ENCODE measurements around the gene FBXO7.

FBXO7 gene

GRCh38 chr22:32493551-32493950, 18.9 kb downstream of the FBXO7 start:
- no peak for TF ChIP-seq TAF1 (IDR thresholded peaks at IDR 0.05; ENCODE audit: borderline replicate concordance, low read depth, low read length)
- TF ChIP-seq POLR2A (IDR thresholded peaks at IDR 0.05; ENCODE audit: low read depth, low read length) = no peak
- TF ChIP-seq POLR2AphosphoS5 (IDR thresholded peaks at IDR 0.05; ENCODE audit: low read depth, low read length) = no peak
- DNase-seq (ENCODE audit: insufficient read length) (no peak), FAIRE-seq (no peak)

GRCh38 chr22:32494971-32495370, 20.4 kb downstream of the FBXO7 start:
- no peak for DNase-seq (ENCODE audit: insufficient read length)
- peak; percentile 24 for FAIRE-seq
- TF ChIP-seq POLR2AphosphoS5 (IDR thresholded peaks at IDR 0.05; ENCODE audit: low read depth, low read length) (no peak), POLR2A (IDR thresholded peaks at IDR 0.05; ENCODE audit: low read depth, low read length) (no peak), TAF1 (IDR thresholded peaks at IDR 0.05; ENCODE audit: borderline replicate concordance, low read depth, low read length) (no peak)

- TF ChIP-seq POLR2AphosphoS5 (IDR thresholded peaks at IDR 0.05; ENCODE audit: low read depth, low read length) (no peak), POLR2A (IDR thresholded peaks at IDR 0.05; ENCODE audit: low read depth, low read length) (no peak), TAF1 (IDR thresholded peaks at IDR 0.05; ENCODE audit: borderline replicate concordance, low read depth, low read length) (no peak)
- no peak for DNase-seq (ENCODE audit: insufficient read length)
- no peak for FAIRE-seq
Observed at GRCh38 chr22:32499666-32500065, 25.1 kb downstream of the FBXO7 start.

- TF ChIP-seq POLR2AphosphoS5 (IDR thresholded peaks at IDR 0.05; ENCODE audit: low read depth, low read length) (no peak), TAF1 (IDR thresholded peaks at IDR 0.05; ENCODE audit: borderline replicate concordance, low read depth, low read length) (no peak), POLR2A (IDR thresholded peaks at IDR 0.05; ENCODE audit: low read depth, low read length) (no peak)
- no peak for DNase-seq (ENCODE audit: insufficient read length)
- FAIRE-seq = no peak
Observed at GRCh38 chr22:32501836-32502752, 27.5 kb downstream of the FBXO7 start.

- no peak for TF ChIP-seq POLR2AphosphoS5 (IDR thresholded peaks at IDR 0.05; ENCODE audit: low read depth, low read length)
- no peak for TF ChIP-seq TAF1 (IDR thresholded peaks at IDR 0.05; ENCODE audit: borderline replicate concordance, low read depth, low read length)
- no peak for TF ChIP-seq POLR2A (IDR thresholded peaks at IDR 0.05; ENCODE audit: low read depth, low read length)
- DNase-seq (ENCODE audit: insufficient read length) (no peak), FAIRE-seq (no peak)
Observed at GRCh38 chr22:32509045-32509444, 34.4 kb downstream of the FBXO7 start.

GRCh38 chr22:32511274-32511673, 36.7 kb downstream of the FBXO7 start:
- DNase-seq (ENCODE audit: insufficient read length) = no peak
- no peak for TF ChIP-seq POLR2A (IDR thresholded peaks at IDR 0.05; ENCODE audit: low read depth, low read length)
- no peak for FAIRE-seq

- no peak for FAIRE-seq
- DNase-seq (ENCODE audit: insufficient read length) = no peak
Observed at GRCh38 chr22:32511776-32512175, 37.2 kb downstream of the FBXO7 start.

GRCh38 chr22:32512267-32512982, 37.8 kb downstream of the FBXO7 start:
- no peak for FAIRE-seq
- no peak for TF ChIP-seq TAF1 (IDR thresholded peaks at IDR 0.05; ENCODE audit: borderline replicate concordance, low read depth, low read length)
- TF ChIP-seq POLR2AphosphoS5 (IDR thresholded peaks at IDR 0.05; ENCODE audit: low read depth, low read length) = no peak
- DNase-seq (ENCODE audit: insufficient read length) = no peak

More at GRCh38 chr22:32511776-32512175, 37.2 kb downstream of the FBXO7 start:
- TF ChIP-seq TAF1 (IDR thresholded peaks at IDR 0.05; ENCODE audit: borderline replicate concordance, low read depth, low read length) = no peak
- no peak for TF ChIP-seq POLR2A (IDR thresholded peaks at IDR 0.05; ENCODE audit: low read depth, low read length)
- TF ChIP-seq POLR2AphosphoS5 (IDR thresholded peaks at IDR 0.05; ENCODE audit: low read depth, low read length) = no peak

GRCh38 chr22:32515084-32515483, 40.5 kb downstream of the FBXO7 start:
- TF ChIP-seq POLR2A (IDR thresholded peaks at IDR 0.05; ENCODE audit: low read depth, low read length) (no peak), TAF1 (IDR thresholded peaks at IDR 0.05; ENCODE audit: borderline replicate concordance, low read depth, low read length) (no peak), POLR2AphosphoS5 (IDR thresholded peaks at IDR 0.05; ENCODE audit: low read depth, low read length) (no peak)
- DNase-seq (ENCODE audit: insufficient read length) (no peak), FAIRE-seq (no peak)

- DNase-seq (ENCODE audit: insufficient read length) = no peak
- FAIRE-seq = no peak
- TF ChIP-seq TAF1 (IDR thresholded peaks at IDR 0.05; ENCODE audit: borderline replicate concordance, low read depth, low read length) = no peak
- TF ChIP-seq POLR2AphosphoS5 (IDR thresholded peaks at IDR 0.05; ENCODE audit: low read depth, low read length) = no peak
- TF ChIP-seq POLR2A (IDR thresholded peaks at IDR 0.05; ENCODE audit: low read depth, low read length) = no peak
Observed at GRCh38 chr22:32517488-32517887, 42.9 kb downstream of the FBXO7 start.

- FAIRE-seq (no peak), DNase-seq (ENCODE audit: insufficient read length) (no peak)
- TF ChIP-seq POLR2AphosphoS5 (IDR thresholded peaks at IDR 0.05; ENCODE audit: low read depth, low read length) = no peak
- no peak for TF ChIP-seq POLR2A (IDR thresholded peaks at IDR 0.05; ENCODE audit: low read depth, low read length)
- no peak for TF ChIP-seq TAF1 (IDR thresholded peaks at IDR 0.05; ENCODE audit: borderline replicate concordance, low read depth, low read length)
Observed at GRCh38 chr22:32517921-32518320, 43.3 kb downstream of the FBXO7 start.

GRCh38 chr22:32518381-32518780, 43.8 kb downstream of the FBXO7 start:
- no peak for FAIRE-seq
- no peak for DNase-seq (ENCODE audit: insufficient read length)
- TF ChIP-seq TAF1 (IDR thresholded peaks at IDR 0.05; ENCODE audit: borderline replicate concordance, low read depth, low read length) = no peak
- TF ChIP-seq POLR2A (IDR thresholded peaks at IDR 0.05; ENCODE audit: low read depth, low read length) = no peak
- no peak for TF ChIP-seq POLR2AphosphoS5 (IDR thresholded peaks at IDR 0.05; ENCODE audit: low read depth, low read length)
